GM23338 (cell line): ENCODE data around the gene IL26. TPM values are rescaled to one million over a fixed set of nuclear protein-coding genes. Genes with fewer than 3 reads are reported as not detected.

ENCODE experiments used
- ATAC-seq: fragments of 200-7000 bp; cut with Tn5 transposase; 3 replicates; pipeline ENCODE4 v1.9.1; 2020
- DNase-seq: peaks from one replicate; pipeline ENCODE4 v3.0.0-alpha.2; 2015; ENCODE audit warnings: low spot score
- H2AFZ ChIP-seq: fragments of 200-600 bp; sonication (generic); 2 replicates; pipeline ENCODE4 v1.8.0; 2016; ENCODE audit warnings: antibody characterized with exemption, mild to moderate bottlenecking, moderate library complexity
- H3F3A ChIP-seq: fragments of 200-600 bp; sonication (generic); replicated peaks from 2 replicates; pipeline ENCODE4 v1.8.0; 2017; ENCODE audit warnings: antibody characterized with exemption, mixed run types, low read depth
- H3K27ac ChIP-seq: fragments of 200-600 bp; sonication (generic); 2 replicates; pipeline ENCODE4 v1.6.1; 2016; ENCODE audit warnings: low read depth
- H3K27me3 ChIP-seq: fragments of 200-600 bp; sonication (generic); 2 replicates; pipeline ENCODE4 v1.8.0; 2016; ENCODE audit warnings: mild to moderate bottlenecking, mixed run types, moderate library complexity; ENCODE audit not compliant: insufficient read depth
- H3K36me3 ChIP-seq: fragments of 200-600 bp; sonication (generic); 2 replicates; pipeline ENCODE4 v1.8.0; 2016; ENCODE audit warnings: mild to moderate bottlenecking; ENCODE audit not compliant: insufficient read depth
- H3K4me1 ChIP-seq: fragments of 200-600 bp; sonication (generic); 2 replicates; pipeline ENCODE4 v1.8.0; 2016; ENCODE audit warnings: mild to moderate bottlenecking, moderate library complexity; ENCODE audit not compliant: insufficient read depth
- H3K4me2 ChIP-seq: fragments of 200-600 bp; sonication (generic); 2 replicates; pipeline ENCODE4 v1.7.1; 2017; ENCODE audit warnings: mixed run types
- H3K4me3 ChIP-seq: fragments of 200-600 bp; sonication (generic); 2 replicates; pipeline ENCODE4 v1.6.1; 2016; ENCODE audit warnings: mixed run types
- H3K79me2 ChIP-seq: fragments of 200-600 bp; sonication (generic); replicated peaks from 2 replicates; pipeline ENCODE4 v1.8.0; 2017; ENCODE audit warnings: mild to moderate bottlenecking; ENCODE audit not compliant: insufficient read depth
- H3K9me2 ChIP-seq: fragments of 200-600 bp; sonication (generic); 2 replicates; pipeline ENCODE4 v1.8.0; 2017; ENCODE audit not compliant: insufficient read depth
- H4K20me1 ChIP-seq: fragments of 200-600 bp; sonication (generic); replicated peaks from 2 replicates; pipeline ENCODE4 v1.8.0; 2017; ENCODE audit warnings: mild to moderate bottlenecking; ENCODE audit not compliant: insufficient read depth
- H3K27ac Mint-ChIP-seq: 2 replicates; pipeline ENCODE4 v1.8.0; 2020; ENCODE audit warnings: inconsistent platforms, mild to moderate bottlenecking, moderate library complexity, mixed read lengths
- H3K27me3 Mint-ChIP-seq: 3 replicates; pipeline ENCODE4 v1.8.0; 2022; ENCODE audit warnings: low read depth, mild to moderate bottlenecking, moderate library complexity, mixed read lengths, inconsistent platforms; ENCODE audit not compliant: insufficient read depth, poor library complexity
- H3K36me3 Mint-ChIP-seq: 3 replicates; pipeline ENCODE4 v1.8.0; 2021; ENCODE audit warnings: low read depth, mild to moderate bottlenecking, inconsistent platforms, moderate library complexity, mixed read lengths
- H3K4me1 Mint-ChIP-seq: 3 replicates; pipeline ENCODE4 v1.8.0; 2020; ENCODE audit warnings: mild to moderate bottlenecking, inconsistent platforms, mixed read lengths
- H3K4me3 Mint-ChIP-seq: 3 replicates; pipeline ENCODE4 v1.8.0; 2021; ENCODE audit warnings: moderate library complexity, mild to moderate bottlenecking, inconsistent platforms, mixed read lengths
- H3K9me3 Mint-ChIP-seq: 3 replicates; pipeline ENCODE4 v1.8.0; 2020; ENCODE audit warnings: moderate library complexity, mild to moderate bottlenecking, inconsistent platforms, mixed read lengths
- JUNB ChIP-seq: IDR thresholded peaks from one replicate; pipeline ENCODE4 v1.6.1; 2016; ENCODE audit warnings: antibody characterized with exemption; ENCODE audit not compliant: unreplicated experiment
- ZNF462 ChIP-seq: fragments of 250-450 bp; sonication (Bioruptor Pico); IDR thresholded peaks from 2 replicates; pipeline ENCODE4 v1.5.0; 2020; ENCODE audit warnings: mild to moderate bottlenecking, moderate library complexity
- polyA plus RNA-seq: library from polyadenylated mRNA; unstranded; fragments of >200 nt; fragmentation: Nextera tagmentation; extraction: Ambion mirVana; gene quantifications from 2 replicates; pipeline ENCODE4 v1.2.1, GENCODE V29; 2016
- total RNA-seq: library from RNA; depleted of rRNA; stranded (reverse); fragments of >200 nt; shearing (Covaris generic); gene quantifications from 2 replicates; pipeline ENCODE4 v1.2.3, GENCODE V29; 2014
- TF ChIP-seq, protein P1 (sequence below), 2 experiments: fragments of 200-600 bp in 1 of 2; sonication (generic) in 1 of 2; conservative IDR thresholded peaks; 2 replicates each; pipeline versions ENCODE4 v1.5.1 to v1.6.1; 2016 to 2017; ENCODE audit warnings: antibody characterized with exemption in 2 of 2, low read depth in 2 of 2, mild to moderate bottlenecking in 2 of 2, moderate library complexity in 1 of 2

Gene IL26
- total and polyA plus RNA-seq, 2 experiments from 2014 or later = not detected

GRCh38 chr12:68237078-68237477 is 11.5 kb upstream of the IL26 start:
- no peak overlapping the region for H3K4me3 ChIP-seq
- no peak for ATAC-seq
- H3F3A ChIP-seq = no peaks in the 10 kb centered on the region
- H3K4me2 ChIP-seq = no peak overlapping the region
- Mint-ChIP-seq H3K27me3 (no peaks in the 10 kb centered on the region), H3K27ac (no peak overlapping the region), H3K4me3 (no peak overlapping the region), H3K36me3 (no peaks in the 10 kb centered on the region), H3K4me1 (no peaks in the 10 kb centered on the region; the same call in 1 of the 3 replicates), H3K9me3 (no peaks in the 10 kb centered on the region)
- H3K9me2 ChIP-seq = no peaks in the 10 kb centered on the region
- TF ChIP-seq ZNF462 (CRISPR knock-in tag) = no peak
- TF ChIP-seq, protein P1, sequence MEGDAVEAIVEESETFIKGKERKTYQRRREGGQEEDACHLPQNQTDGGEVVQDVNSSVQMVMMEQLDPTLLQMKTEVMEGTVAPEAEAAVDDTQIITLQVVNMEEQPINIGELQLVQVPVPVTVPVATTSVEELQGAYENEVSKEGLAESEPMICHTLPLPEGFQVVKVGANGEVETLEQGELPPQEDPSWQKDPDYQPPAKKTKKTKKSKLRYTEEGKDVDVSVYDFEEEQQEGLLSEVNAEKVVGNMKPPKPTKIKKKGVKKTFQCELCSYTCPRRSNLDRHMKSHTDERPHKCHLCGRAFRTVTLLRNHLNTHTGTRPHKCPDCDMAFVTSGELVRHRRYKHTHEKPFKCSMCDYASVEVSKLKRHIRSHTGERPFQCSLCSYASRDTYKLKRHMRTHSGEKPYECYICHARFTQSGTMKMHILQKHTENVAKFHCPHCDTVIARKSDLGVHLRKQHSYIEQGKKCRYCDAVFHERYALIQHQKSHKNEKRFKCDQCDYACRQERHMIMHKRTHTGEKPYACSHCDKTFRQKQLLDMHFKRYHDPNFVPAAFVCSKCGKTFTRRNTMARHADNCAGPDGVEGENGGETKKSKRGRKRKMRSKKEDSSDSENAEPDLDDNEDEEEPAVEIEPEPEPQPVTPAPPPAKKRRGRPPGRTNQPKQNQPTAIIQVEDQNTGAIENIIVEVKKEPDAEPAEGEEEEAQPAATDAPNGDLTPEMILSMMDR (conservative IDR thresholded peaks at IDR 0.05; ENCODE audit: low read depth in 2 of 2) = peak; percentile 16; a peak in 2 of 4 replicates
- no peaks in the 10 kb centered on the region for H3K36me3 ChIP-seq
- peak overlapping the region; percentile 69; the same call in 1 of the 2 replicates for H2AFZ ChIP-seq
- no peaks in the 10 kb centered on the region for H4K20me1 ChIP-seq
- H3K27me3 ChIP-seq = no peaks in the 10 kb centered on the region
- H3K27ac ChIP-seq = no peak overlapping the region
- H3K79me2 ChIP-seq = no peaks in the 10 kb centered on the region
- no peak for DNase-seq
- H3K4me1 ChIP-seq = no peaks in the 10 kb centered on the region

DNA sequence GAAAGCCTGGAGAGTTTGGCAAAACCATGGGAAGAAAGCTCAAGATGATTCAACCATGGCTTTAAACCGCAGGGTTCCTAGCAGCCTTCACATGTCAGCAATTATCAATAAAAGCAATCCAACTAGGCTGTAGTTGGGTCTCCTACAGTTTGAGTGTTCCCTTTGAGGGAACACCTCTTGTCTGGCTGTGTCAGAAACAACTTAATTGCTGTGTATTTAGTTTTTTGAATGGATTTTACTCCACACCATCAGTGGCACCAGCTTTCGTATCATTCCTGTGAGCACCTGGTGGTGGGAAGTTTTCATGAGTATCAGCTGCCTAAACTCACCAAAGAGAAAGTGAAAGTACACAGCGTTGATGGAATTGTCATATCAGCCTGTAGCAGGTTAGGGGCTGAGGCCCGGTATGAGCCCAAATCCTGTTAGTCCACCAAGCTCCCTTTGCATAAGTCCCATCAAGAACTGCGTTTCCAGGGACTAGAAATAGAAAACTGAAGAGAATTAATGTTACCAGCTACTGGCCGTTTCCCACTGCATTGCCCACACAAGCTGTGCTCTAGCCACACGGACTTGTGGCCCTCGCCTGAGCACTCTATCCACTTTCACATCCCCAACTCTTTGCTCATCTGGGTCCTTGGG is 10.9 kb upstream of the IL26 start:
- H3K9me3 Mint-ChIP-seq = no peaks in the 10 kb centered on the region
- no peak overlapping the region for H3K27ac Mint-ChIP-seq
- no peak overlapping the region for H3K4me3 Mint-ChIP-seq
- H3K4me2 ChIP-seq = no peak overlapping the region
- no peaks in the 10 kb centered on the region for H3K36me3 Mint-ChIP-seq
- H3K79me2 ChIP-seq = no peaks in the 10 kb centered on the region
- H3K27me3 ChIP-seq = no peaks in the 10 kb centered on the region
- no peaks in the 10 kb centered on the region for H4K20me1 ChIP-seq
- H3K27ac ChIP-seq = no peak overlapping the region
- no peaks in the 10 kb centered on the region for H3F3A ChIP-seq
- H3K27me3 Mint-ChIP-seq = no peaks in the 10 kb centered on the region
- no peak for DNase-seq
- ATAC-seq = no peak
- H3K36me3 ChIP-seq = no peaks in the 10 kb centered on the region
- H3K9me2 ChIP-seq = no peaks in the 10 kb centered on the region
- no peaks in the 10 kb centered on the region for H3K4me1 ChIP-seq
- H2AFZ ChIP-seq = peak overlapping the region; percentile 1; the same call in 1 of the 2 replicates
- no peak overlapping the region for H3K4me3 ChIP-seq
- no peaks in the 10 kb centered on the region; the same call in 1 of the 3 replicates for H3K4me1 Mint-ChIP-seq
- TF ChIP-seq JUNB = no peak
- no peak for TF ChIP-seq ZNF462 (CRISPR knock-in tag)
